ENCODE data around the gene TBXT.

GRCh38 chr6:166206066-166206465 lies 38.4 kb upstream of the TBXT start:
- TF ChIP-seq CTCF (IDR thresholded peaks at IDR 0.05) = no peak
- TF ChIP-seq POLR2AphosphoS5 (IDR thresholded peaks at IDR 0.05) = no peak
- no peak for TF ChIP-seq POLR2A (IDR thresholded peaks at IDR 0.05)

Measured in suprapubic skin (tissue), 4 donors.